Dermis blood vessel endothelial cell (primary cell): ENCODE data around the gene BICD2. TPM values are rescaled to one million over a fixed set of nuclear protein-coding genes. Genes with fewer than 3 reads are reported as not detected.

Experiments used
- DNase-seq: peaks from one replicate; pipeline ENCODE4 v3.0.0; 2010
- total RNA-seq: library from RNA; depleted of rRNA; stranded (reverse); fragments of >200 nt; gene quantifications from 2 replicates; pipeline ENCODE4 v1.2.3, GENCODE V29; 2014

The BICD2 gene
- total RNA-seq, 1 donor from 2014 or later: 54.5 TPM

GRCh38 chr9:92713528-92713927 lies 51.1 kb downstream of the BICD2 start:
- DNase-seq: no peak

GRCh38 chr9:92712767-92713166 lies 51.9 kb downstream of the BICD2 start:
- no peak for DNase-seq

- DNase-seq: peak; percentile 28
Measured at GRCh38 chr9:92711844-92712243, 52.8 kb downstream of the BICD2 start.

- DNase-seq: no peak
Measured at GRCh38 chr9:92711146-92711545, 53.5 kb downstream of the BICD2 start.

- DNase-seq: no peak
Measured at GRCh38 chr9:92710368-92710767, 54.3 kb downstream of the BICD2 start.

GRCh38 chr9:92709954-92710353 lies 54.7 kb downstream of the BICD2 start:
- DNase-seq: no peak

- DNase-seq: no peak
Measured at GRCh38 chr9:92709240-92709639, 55.4 kb downstream of the BICD2 start.

GRCh38 chr9:92707530-92707929 lies 57.1 kb downstream of the BICD2 start:
- DNase-seq: peak; percentile 53

GRCh38 chr9:92706218-92706940 lies 58.3 kb downstream of the BICD2 start:
- peak; percentile 58 for DNase-seq

GRCh38 chr9:92704528-92704927 lies 60.1 kb downstream of the BICD2 start:
- no peak for DNase-seq

GRCh38 chr9:92696619-92697018 lies 68.0 kb downstream of the BICD2 start:
- no peak for DNase-seq

GRCh38 chr9:92686954-92687353 lies 77.7 kb downstream of the BICD2 start:
- DNase-seq: peak; percentile 32

- no peak for DNase-seq
Measured at GRCh38 chr9:92685022-92685421, 79.6 kb downstream of the BICD2 start.

GRCh38 chr9:92682269-92682668 lies 82.4 kb downstream of the BICD2 start:
- no peak for DNase-seq

- DNase-seq: no peak
Measured at GRCh38 chr9:92680166-92681119, 84.2 kb downstream of the BICD2 start.

GRCh38 chr9:92679413-92680165 lies 85.0 kb downstream of the BICD2 start:
- DNase-seq: no peak

- peak; percentile 84 for DNase-seq
Measured at GRCh38 chr9:92671323-92671722, 93.3 kb downstream of the BICD2 start.

GRCh38 chr9:92669890-92670708 lies 94.5 kb downstream of the BICD2 start, which contains the start of gene IPPK:
Gene IPPK (minus strand): TSS chr9:92670131. CDS start chr9:92669988, 143 bp downstream.
- peak; percentile 99 for DNase-seq

- DNase-seq: no peak
Measured at GRCh38 chr9:92669527-92669889, 95.1 kb downstream of the BICD2 start.

- peak; percentile 68 for DNase-seq
Measured at GRCh38 chr9:92668746-92669526, 95.7 kb downstream of the BICD2 start.

- no peak for DNase-seq
Measured at GRCh38 chr9:92666912-92667532, 97.6 kb downstream of the BICD2 start.
